GM19035 (cell line): ENCODE measurements around the gene FAM177A1.
"Not testable (repeated sequence)": the region's sequence is repeated elsewhere in the genome, so short reads cannot be mapped to it uniquely, and the experiment has no call there.

Source experiments
- ATAC-seq: cut with Tn5 transposase; IDR thresholded peaks from one replicate; pipeline ENCODE4 v1.9.1; 2021; ENCODE audit not compliant: unreplicated experiment

The FAM177A1 gene

GRCh38 chr14:35046048-35046750 lies at the start of gene FAM177A1:
FAM177A1 (plus strand) TSS chr14:35046272; CDS start chr14:35046464, 192 bp downstream.
- ATAC-seq: peak; percentile 93

GRCh38 chr14:34997762-34998161 lies 48.3 kb upstream of the FAM177A1 start:
- ATAC-seq: no peak

DNA sequence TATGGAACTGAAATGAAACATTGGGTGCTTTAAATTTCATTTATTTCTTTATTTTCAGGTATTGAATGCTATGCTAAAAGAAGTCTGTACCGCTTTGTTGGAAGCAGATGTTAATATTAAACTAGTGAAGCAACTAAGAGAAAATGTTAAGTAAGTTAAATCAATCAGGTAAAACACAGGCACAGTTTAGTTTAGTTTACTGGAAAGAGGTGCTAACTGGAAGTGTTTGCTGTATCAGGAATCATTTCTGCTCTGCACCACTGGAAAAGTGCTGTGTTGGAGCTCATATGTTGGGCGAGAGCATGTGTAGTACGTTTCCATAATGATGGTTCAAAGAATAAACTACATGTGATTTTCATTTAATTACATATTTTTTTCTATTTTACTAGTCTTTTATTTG lies 46.6 kb upstream of the FAM177A1 start:
- no peak for ATAC-seq

- ATAC-seq: no peak
Measured at GRCh38 chr14:35001621-35002020, 44.5 kb upstream of the FAM177A1 start.

GRCh38 chr14:35004839-35005238 lies 41.2 kb upstream of the FAM177A1 start:
- ATAC-seq: no peak

DNA sequence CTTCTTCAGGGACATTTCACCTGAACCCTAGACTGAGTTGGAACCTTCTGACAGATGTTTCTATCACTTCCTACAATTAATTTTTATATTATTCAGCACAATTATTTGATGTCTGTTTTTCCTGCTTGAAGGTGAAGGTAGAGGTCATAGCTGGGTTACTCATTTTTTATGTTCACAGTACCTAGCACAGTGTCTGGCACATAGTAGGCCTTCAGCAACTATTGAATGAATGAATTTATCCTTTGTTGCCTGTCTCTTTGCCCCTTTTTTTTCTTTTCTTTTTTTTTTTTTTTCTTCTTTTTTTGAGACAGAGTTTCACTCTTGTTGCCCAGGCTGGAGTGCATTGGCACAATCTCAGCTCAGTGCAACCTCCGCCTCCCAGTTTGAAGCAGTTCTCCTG lies 29.5 kb upstream of the FAM177A1 start:
- no peak for ATAC-seq

DNA sequence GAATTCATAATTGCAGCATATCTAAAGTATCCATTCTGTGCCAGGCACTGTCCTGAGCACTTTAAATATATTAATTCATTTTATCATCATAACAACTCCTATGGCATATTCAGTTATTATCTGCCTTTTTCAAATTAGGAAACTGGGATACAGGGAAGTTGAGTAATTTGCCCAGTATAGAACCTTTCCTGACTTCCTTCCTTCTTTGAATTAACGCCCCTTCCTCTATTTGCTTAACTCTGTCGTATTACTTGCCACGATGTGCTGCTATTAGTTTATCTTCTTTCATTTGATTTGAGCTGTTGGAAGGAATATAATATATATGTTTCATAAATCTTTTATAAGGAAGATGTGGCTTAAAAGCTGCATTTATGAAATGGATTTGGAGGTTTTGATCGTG lies 25.4 kb upstream of the FAM177A1 start:
- no peak for ATAC-seq

DNA sequence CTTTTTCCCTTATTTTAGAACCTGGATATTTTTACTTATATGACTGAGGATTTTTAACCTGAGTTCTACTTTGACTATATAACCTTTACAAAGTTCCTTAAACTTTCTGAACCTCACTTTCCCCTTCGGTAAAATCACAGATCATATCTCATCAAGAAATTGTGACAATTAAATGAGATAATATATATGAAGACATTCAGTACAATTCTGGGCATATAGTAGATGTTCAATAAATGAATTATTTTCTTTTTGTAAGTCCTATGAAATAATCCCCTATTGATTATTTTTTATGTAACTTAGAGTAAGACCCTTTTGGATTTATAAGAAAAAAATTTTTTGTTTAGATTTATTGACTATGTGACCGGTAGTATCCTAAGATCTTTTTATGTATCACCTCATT lies 17.6 kb upstream of the FAM177A1 start:
- no peak for ATAC-seq

GRCh38 chr14:35032562-35032961 lies 13.5 kb upstream of the FAM177A1 start:
- ATAC-seq: no peak

DNA sequence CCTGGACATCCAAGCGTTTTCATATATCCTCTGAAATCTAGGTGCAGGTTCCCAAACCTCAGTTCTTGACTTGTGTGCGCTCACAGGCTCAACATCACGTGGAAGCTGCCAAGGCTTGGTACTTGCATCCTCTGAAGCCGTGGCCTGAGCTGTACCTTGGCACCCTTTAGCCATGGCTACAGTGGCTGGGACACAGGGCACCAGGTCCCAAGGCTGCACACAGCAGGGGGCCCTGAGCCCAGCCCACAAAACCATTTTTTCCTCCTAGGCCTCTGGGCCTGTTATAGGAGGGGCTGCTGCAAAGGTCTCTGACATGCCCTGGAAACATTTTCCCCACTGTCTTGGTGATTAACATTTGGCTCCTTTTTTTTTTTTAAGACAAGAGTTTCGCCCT lies 11.6 kb upstream of the FAM177A1 start:
- ATAC-seq: no peak

GRCh38 chr14:35034944-35035554 lies 11.0 kb upstream of the FAM177A1 start:
- not testable (repeated sequence) for ATAC-seq

DNA sequence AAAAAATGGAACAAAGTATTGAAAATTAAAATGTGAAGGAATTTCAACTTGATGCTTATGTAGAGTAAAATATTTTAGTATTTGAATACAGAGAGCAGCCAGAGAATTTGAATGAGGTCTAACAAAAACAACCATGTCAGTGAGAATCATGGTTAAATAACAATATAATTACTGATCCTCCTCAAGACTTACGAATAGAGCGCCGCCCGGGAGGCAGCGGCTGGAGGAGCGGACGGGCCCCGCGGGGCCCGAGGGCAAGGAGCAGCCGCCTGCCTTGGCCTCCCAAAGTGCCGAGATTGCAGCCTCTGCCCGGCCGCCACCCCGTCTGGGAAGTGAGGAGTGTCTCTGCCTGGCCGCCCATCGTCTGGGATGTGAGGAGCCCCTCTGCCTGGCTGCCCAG lies 7.8 kb upstream of the FAM177A1 start:
- ATAC-seq: not testable (repeated sequence)

GRCh38 chr14:35042632-35043031 lies 3.4 kb upstream of the FAM177A1 start:
- ATAC-seq: no peak

DNA sequence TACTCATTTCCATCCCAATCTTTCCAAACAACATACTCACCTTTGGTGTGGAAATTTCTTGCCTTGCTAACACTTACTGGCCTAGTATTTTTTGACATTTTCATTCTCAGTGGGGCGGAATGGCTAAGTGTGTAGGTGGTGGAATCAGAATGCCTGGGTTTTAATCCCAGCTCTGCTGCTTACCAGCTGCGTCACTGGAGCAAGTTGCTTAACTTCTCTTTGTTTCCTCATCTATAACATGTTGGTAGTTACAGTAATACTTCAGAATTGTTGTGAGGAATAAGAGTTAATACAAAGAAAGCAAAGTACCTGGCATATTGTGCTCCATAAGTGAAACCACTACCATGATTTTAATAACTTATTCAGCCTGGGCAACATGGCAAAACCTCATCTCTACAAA lies 3.0 kb upstream of the FAM177A1 start:
- ATAC-seq: no peak

DNA sequence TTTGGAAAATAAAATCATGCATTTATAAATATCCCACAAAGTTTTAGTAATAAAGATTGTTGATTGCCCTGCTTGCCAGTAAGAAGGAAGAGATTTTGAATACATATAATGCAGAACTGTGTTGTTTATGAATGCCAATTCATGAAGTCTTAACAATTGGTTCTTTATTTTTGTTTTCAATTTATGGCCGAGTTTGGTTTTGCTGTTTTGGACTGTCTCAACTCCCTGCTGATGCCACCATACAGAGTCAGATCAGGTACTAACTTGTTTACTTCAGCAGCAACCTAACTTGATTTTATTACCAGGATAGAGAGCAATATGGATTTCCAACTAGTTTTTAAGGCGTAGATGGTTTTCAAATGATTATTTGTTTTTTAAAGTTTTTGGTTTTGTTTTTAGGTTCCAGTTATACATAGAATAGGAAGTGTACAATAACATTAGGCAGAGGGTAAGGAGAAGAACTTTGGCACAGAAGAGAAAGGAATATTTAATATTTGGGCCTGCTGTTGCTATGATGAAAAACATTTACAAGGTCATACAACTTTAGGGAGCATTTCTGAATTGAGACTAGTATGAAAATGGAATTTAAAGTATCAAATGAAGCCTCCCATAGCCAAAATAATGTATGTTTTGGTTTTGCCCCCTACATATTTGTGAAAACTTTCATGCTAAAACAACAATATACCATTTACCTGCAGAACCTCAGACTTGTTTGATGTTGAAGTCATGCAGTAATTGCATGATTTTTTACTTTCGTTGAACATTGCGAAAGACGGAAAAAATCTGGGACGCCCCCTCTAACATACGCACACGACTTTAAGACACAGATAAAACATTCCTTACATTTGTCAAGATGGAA lies 904 bp upstream of the FAM177A1 start:
- no peak for ATAC-seq

- ATAC-seq: no peak
Measured at GRCh38 chr14:35045798-35046047, 349 bp upstream of the FAM177A1 start.

- ATAC-seq: peak; percentile 36
Measured at GRCh38 chr14:35046751-35047536, 872 bp downstream of the FAM177A1 start.

DNA sequence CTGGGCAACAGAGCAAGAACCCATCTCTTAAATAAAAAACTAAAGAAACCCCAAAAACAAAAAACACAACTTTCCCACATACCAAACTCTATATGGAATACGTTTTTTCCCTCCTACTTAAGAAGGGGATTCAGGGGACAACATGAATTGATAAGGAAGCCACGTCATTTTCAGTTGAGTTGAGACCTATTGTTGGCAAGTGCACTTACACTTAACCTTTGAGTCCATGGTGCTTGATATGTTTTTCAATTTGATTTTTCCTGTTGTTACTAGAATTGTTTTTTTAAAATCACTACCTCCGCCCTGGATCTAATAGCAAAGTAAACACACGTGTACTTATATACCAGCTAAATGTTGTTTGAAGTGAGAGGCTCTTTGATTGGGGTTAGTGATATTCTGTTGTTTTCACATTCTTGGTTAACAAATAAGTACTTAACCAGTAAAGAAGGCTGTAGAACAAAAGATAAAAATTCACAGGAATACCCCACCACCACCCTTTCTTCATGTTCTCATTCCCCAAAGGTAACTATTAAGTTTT lies 2.0 kb downstream of the FAM177A1 start:
- ATAC-seq: no peak

GRCh38 chr14:35050652-35051051 lies 4.6 kb downstream of the FAM177A1 start:
- ATAC-seq: no peak

GRCh38 chr14:35051796-35052195 lies 5.7 kb downstream of the FAM177A1 start:
- ATAC-seq: no peak

GRCh38 chr14:35052637-35053036 lies 6.6 kb downstream of the FAM177A1 start:
- ATAC-seq: no peak
